GM11168 (cell line): ENCODE measurements around the gene GBX2.

ENCODE experiments used
- in situ Hi-C: fragments of 300-500 bp; cut with MboI; formaldehyde crosslinking; loops from one replicate; pipeline ENCODE4 v1.12.0; 2022; ENCODE audit warnings: low sequenced_read_pairs; ENCODE audit not compliant: unreplicated experiment

The GBX2 gene

DNA sequence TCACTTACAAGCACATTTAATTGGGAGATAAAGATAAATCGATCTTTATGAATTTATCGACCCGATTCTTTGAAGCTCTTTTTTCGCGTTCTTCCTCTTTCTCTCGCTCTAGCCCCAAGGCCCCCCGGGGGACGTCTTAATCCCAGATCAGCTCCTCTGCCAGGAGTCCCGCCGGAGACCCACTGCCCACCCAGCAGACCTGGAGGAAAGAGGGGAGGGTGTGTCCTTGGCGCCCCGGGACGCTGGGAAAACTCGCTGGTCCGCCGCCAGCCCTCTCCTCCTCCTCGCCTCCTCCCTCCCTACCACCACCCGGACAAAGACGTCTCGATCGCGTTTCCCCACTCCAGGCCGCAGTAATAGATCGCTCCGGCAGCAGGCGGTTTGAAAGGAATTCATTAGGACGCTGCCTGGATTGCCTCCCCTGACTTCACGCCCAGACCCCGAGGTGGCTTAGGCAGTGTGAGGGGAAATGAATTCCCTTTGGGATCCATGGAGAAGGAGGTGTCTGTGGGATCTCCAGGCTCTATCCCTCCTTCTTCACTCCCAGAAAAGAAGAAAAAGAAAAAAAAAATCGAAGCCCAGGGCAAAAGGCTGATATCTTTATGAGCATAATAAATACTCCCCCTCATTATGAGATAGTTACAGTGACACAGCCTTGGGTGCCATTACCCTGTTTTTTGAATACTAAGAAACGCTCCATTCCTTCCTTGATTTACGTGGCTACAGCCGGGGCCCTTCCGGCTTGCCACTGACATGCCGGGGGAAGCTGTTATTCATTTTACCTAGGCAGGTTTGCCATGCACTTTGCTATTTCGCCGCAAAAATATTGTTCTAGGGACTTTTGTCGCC, 1.8 kb upstream of the GBX2 start:
- in situ Hi-C loops = no loop called here

DNA sequence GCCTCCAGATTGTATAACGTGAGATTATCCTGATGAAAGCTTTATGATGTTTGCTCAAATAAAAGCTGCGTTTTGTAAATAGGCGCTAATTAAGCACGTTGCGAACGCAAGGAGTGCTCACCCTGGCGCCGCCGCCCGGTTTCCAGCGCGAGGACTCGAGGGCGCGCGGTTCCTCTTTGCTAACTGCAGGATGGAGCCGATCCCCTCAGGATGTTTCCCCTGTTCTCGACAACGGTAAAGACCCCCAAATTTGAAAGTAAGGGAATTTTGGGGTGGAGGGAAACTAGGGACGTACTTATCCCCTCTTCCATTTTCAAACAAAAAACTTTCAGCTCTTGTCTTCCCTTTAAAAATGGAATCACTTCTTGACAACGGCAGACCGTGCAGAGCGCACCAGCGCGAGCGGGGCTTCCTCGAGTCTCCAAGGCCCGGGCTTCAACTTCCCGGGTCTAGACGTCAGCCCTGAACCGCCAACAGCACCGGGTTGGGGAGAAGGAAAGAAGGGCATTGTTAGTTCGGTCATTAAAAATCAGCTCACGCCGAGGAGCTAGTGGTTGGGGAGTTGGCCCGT, 1.1 kb upstream of the GBX2 start:
- in situ Hi-C loops = no loop called here

DNA sequence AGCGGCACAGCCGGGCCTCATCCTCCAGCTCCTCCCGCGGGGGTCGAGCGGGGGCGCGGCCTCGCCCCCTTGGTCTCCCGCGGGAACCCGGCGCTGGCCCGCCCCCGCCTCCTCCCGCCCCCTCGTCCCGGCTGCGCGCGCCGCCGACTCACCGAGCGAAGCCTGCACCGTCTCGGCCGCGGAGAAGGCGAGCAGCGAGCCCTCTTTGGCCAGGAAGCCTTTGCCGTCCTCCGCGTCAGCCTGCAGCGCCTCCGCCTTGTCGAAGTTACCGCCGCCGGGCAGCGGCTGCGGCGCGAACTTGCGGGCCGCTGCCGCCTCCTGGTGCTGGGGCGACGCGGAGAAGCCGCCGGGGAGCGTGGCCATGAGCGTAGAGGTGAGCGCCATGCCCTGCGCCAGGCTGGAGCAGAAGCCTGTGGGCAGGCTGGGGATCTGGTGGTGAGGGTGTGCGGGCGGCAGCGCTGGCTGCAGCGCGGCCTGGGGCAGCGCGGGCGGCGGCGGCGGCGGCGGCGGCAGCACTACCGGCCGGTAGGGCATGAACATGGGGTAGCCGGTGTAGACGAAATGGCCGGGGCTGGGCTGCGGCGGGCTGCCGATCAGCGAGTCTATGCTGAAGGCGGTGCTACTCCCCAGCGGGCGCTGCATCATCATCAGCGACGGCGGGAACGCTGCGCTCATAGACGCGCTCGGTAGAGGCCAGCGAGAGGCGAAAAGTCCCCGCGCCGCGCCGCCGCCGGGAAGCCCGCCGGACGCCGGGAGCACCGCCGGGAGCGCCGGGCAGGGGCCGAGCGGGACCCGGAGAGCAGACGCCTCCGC, 683 bp downstream of the GBX2 start:
- in situ Hi-C loops = no loop called here

DNA sequence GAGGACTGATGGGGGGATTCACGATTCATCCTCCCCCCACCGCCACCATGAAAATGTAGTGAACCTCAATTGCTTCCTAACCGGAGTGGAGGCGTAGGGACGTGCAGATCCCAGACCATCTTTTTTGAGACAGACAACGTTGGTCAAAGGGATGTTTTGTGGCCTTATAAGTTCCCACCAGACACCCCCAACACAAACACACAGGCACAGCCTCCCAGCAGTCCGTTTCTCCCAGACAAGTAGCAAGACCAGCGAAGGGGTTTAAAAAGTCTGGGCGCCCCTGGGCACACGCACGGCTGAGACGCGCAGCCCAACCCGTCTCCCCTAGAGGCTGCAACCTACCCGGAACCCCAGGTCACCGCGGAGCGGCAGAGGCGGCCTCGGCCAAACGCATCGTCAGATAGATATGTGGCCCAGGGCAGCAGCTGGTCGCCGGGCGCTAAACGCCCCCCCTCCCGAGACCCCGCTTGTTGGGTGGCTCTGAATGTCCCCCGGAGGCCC, 1.3 kb downstream of the GBX2 start:
- in situ Hi-C loops = no loop called here

DNA sequence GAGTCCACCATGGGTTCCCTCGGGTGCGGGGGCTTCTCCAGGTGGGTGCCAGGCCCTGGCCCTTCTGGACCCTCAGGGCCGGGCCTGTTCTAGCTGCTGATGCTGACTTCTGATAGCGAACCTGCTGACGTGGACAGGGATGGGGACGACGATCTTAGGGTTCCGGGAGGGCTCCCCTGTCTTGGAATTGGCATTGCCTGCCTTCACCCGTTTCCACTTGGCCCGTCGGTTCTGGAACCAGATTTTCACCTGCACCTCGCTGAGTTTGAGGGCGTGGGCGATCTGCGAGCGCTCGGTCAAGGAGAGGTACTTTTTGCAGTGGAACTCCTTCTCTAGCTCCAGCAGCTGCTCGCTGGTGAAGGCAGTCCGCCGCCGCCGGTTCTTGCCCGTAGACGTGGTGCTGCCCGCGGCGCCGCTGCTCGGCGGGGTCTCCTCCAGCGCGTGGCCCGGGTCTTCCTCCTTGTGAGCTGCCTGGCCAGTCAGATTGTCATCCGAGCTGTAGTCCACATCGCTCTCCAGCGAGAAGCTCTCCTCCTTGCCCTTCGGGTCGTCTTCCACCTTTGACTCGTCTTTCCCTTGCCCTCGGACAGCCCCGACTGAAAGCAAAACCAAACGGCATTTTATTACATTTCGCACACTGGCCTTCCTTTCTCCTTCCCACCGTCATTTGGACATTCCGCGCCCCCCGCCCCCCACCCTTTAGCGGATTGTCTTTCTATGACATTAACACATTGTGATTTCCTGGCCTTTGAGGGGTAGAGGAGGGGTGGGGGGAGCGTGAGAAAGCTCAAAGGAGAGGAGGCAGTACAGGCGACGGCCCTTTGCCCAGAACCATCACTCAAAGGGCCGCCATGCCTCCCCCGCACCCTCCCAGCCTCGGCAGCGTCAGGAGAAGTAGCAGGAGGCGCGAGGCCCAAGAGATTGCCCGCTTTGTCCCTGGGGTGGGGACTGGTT, 2.1 kb downstream of the GBX2 start:
- in situ Hi-C loops = no loop called here

DNA sequence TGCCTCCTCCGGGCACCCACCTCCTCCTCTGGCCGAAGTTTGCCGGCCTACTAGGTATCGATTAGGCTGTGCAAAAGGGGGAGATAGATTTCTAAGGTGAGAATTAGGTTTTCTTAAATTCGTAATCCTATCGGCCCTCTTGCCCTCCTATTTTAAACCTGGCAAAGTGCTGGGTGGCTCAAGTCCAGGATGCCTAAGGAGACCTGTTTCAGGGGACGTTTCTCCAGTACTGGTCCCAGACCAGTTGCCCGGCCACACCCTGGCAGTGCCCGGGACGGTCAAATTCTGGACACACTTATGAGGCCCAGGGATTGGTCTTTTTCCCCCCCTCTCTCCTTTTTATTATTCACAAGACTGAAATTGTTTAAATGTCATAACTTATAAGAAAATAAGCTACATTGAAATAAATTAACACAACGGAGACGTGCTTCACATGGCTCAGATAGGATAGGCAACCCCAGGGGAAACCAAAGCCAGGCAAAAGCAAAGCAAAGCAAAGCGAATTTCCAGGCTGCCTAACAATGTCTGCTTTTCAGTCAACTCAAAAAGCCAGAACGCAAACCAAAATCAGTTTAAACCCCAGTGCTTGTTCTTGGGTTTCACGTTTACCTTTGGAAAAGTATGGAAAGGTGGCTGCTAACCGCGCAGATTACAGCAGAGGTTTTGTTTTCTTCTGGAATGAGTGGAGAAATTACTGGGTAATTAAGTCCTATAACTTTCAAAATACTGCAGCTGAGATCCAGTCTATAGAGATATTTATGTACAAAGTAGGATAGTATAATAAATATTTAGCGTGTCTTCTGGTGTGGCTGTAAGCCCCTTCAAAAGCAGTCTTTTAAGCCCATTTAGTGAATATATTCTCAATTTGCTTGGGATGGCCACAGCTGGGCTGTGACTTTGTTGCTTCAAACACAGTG, 3.0 kb downstream of the GBX2 start:
- in situ Hi-C loops = no loop called here

DNA sequence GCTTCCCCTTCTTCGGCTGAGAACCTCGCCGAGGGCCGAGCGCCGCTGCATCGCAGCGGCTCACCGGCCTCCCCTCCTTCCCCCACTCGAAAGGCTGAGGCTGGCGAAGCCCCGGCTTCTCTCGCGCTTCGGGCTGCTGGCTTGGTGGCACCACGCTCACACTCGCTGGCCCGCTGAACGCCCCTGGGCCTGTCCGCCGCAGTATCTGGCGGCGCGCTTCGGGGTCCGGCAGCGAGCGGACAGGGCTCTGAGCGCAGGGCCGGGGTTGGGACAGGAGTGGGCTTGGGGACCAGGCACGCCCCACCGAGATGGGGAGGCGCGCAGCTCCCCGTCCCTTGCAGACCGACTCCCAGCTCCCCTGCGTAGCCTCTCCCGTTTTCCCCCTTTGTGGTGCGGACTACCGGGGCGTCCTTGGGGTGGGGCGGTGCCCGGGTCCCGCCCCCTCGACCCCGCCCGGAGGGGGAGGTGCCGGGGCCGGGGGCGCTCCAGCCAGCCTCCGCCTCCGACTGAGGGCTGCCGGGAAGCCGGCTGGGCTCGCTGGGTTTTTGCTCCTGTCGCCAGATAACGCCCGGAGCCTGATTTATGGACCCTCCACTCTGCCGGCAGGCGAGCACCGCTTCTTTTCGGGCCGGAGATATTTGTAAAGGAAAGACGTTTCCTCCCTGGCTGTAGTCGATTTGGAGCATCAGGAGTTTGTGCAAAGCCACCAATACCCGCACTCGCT, 3.8 kb downstream of the GBX2 start:
- in situ Hi-C loops = no loop called here

DNA sequence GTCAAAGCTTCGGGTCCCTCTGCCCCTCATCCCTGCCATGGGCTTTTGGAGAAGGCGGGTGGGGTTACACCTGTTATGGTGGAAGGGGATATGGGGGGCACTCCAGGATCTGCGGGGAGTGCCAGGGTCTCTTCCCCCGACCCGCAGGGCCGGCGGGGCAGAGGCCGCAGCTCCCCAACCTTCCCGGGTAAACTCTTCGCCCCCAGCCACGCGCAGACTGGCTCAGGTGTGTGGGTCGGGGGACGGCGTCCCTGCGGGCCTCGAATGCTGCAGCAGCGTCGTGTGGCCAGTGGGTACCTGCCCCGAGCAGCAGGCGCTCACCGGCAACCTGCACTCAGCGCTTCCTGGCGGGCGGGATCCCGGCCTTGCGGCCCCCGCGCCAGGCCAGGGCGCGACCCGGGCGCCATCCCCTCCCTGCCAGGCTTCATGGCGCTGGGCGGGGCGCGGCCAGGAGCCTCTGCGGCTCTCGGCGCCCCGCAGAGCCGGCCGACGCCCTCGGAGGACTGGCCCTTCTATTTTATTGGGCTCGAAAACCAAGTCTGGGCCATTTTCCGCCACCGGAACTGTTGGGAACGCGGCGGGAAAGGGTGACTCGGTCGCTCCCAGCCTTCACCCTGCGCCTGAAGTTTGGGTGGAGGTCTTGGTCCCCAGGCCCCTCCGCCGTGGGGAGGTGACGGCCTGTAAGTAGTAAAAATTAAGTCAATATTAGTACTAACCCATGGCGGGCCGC, 4.5 kb downstream of the GBX2 start:
- in situ Hi-C loops = no loop called here

DNA sequence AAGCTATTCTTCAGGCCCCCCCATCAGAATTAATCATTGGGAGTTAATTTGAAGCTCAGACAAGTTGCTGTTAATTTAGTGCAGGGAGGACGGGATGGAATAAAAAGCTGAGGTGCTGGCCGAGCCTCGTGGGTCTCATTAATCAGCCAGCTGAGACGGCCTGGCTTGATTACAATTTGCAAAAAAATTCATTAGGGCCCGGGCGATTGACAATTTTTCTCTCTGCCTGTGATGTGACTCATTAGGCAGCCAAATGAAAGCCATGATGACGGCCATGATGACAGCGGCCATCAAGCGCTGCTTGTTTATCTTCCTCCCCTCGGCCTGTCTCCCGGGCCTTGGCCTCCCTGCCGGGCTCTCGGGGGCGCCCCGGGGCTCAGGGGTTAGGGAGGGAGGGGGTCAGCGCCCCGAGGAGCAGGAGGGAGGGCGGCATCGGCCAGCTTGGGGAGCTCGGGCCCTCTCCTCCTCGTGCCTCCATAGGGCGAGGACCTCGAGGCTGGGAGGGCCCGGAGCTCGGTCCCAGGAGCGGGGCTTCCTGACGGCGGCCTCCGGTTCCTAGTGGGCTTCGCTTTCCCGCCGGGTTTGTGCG, 5.2 kb downstream of the GBX2 start:
- in situ Hi-C loops = no loop called here

DNA sequence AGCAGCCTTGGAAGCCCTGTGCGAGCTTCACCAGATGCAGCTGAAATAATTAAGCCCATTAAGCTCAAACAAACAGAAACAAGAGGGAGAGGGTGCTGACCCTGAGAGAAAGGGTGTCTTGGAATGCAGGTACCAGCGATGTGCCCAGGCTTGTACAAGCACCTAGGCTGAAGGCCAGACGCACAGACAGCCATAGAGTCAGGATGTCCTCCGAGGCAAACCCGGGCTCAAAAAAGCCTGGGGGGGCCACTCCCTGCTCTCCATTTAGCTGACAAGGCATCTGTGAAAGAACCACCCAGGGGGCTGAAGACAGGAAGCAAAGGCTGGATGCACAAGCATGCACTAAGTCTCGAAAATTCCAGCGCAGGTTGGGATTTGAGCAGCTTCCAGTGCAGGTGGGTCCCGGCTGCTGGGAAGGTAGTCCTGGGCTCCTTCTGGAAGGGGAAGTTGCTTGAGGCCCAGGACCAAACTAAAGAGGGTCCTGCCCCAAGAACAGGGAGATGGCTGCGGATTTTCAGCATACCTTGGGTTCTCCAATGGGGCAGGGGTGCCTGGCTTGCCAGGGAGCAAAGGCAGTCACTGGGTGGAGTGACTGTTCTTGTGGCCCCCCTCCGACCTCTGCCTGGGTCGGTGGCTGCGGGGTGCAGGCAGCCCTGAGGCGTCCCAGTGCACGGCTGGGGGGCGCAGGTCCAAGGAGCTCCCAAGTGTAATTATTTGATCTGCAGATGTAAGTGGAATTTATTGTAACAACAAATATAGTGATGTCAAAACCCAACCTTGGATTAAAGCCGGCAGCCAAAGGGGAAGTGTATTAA, 5.9 kb downstream of the GBX2 start:
- in situ Hi-C loops = no loop called here

DNA sequence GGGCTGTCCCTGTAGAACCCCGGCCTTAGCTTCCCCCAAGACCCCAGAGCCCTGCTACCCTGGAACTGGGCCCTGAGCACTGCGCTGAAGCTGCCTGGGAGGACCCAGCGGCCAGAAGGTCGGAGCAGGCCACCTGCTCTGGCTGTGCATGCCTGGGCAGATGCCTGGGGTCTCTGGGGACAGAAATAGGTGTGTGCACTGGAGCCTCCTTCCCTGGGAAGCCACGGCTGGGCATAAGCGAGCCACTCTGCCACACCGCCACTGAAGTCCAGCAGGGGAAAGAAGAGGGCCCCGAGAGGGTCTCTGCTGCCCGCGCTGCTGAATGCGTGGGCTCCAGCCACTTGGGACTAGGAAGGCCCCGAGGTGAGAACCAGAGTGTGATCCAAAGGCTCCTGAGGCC, 6.7 kb downstream of the GBX2 start:
- in situ Hi-C loops = no loop called here

DNA sequence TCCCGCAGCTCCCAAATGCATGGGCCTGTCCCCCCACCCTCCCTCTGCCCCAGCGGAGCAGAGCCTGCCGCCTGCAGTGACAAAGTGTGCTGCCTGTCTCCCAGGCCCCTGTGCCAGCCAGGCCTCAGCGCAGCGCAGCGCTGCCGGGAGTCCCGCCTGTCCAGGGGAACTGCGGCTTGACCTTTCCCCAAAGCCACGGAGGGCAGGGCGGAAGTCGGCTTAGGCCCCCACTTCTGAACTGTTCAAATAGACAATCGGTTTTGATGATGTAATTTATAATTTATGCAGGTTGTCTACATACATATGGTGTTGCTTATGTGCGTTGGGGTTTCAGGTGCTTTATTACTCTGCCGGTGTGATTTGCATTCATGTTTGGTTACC, 7.1 kb downstream of the GBX2 start:
- in situ Hi-C loops = no loop called here

DNA sequence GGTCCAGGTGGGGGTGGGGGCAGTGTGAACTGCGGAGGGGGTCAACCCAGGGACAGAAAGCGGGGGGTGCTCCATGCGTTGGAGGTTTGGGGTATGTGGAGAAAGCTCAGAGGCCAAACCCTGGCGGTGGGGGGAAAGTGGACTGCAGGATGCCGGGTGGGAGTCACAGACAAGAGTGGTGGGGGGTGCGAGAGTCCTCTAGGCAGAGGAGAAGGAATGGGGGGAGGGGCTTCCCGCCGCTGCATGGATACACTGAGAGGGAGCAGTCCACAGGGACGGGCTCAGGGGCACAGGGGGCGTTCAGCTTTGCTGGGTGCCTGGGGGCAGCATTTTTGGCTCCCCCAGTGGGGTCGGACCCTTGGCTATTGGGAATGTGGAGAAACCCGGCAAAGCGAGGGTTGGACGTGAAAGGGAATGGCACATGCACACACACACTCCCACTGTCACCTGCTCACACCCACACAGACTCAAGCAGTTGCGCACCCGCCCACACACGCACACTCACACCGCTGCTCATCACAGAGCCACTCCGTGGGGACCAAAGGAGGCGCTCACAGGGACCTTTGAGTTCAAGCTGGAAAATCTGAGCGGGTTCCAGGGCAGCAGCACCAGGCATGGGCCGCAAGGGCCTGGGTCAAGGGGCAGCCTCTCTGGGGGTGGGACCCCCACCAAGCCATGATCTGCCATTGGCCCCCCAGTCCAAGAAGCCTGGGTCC, 7.7 kb downstream of the GBX2 start:
- in situ Hi-C loops = no loop called here

DNA sequence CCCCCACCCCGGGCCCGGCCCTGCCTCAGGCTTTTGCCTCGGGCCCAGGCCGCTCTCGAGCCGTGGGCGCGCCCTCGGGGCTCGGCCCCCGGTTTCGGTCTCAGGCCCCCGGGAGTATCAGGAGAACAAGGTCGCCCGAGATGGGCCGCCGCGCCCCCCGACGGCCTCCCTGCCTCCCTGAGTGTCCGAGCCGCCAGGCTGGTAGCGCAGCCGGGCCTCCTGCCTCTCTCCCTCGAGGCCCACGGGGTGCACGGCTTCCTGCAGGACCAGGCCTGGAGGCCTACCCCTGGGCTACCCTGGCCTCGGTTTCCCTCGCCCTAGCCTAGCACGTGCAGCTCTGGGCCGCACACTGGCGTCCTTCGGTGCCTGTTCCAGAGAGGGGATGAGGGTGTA, 8.4 kb downstream of the GBX2 start:
- in situ Hi-C loops = no loop called here

DNA sequence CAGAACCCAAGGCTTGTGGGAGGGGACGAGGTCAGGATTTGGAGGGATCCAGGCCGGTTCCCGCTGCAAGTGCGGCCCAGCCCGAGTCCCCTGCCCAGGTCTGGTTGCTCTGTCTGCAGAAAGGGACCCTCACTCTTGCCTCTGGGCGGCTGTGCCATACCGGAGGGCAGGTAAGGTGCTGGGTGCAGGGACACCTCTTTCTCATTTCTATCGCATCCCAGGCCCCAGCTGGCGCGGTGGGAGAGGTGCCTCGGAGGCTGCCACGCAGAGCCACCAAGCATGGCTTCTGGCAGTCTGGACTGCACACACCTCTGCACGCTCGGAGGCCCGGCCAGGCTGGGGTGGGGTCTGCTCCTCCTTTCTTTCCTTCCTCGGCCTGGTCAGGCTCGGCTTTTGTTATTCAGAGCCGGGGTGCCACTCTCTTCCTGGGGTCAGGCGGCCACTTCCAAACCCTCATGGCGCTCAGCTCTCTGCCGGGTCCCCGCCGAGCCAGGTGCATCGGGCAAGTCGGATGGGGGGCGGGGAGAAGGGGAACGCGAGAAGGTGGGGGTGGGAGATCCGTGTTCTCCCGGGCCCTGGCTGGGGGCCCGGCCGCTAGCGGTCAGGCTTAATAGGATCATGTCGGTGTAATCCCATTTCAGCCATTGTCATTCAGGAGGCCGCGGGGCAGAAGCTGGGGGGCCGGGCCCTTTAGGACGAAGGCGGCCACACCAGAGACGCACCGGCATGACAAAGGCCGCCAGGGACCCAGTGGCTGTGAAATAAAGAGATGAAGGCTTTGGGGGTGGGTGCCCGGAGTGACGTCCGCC, 9.0 kb downstream of the GBX2 start:
- in situ Hi-C loops = no loop called here
